Mesenchymal stem cell (in vitro differentiated cells and primary cell): ENCODE data around the gene BRAT1.

Experiments used
- DNase-seq: peaks from one replicate; pipeline ENCODE4 v3.0.0-alpha.2; 2013
- H2AFZ ChIP-seq: one replicate; pipeline ENCODE4 v1.6.1; 2013; ENCODE audit warnings: low read depth, mild to moderate bottlenecking, control low read depth, inconsistent platforms, low read length, moderate library complexity
- H2AK5ac ChIP-seq: 2 replicates; pipeline ENCODE4 v1.6.1; 2013; ENCODE audit warnings: low read length, moderate library complexity, mild to moderate bottlenecking, inconsistent platforms; ENCODE audit not compliant: severe bottlenecking
- H2BK120ac ChIP-seq: one replicate; pipeline ENCODE4 v1.6.1; 2013; ENCODE audit warnings: low read depth, mild to moderate bottlenecking, inconsistent platforms, low read length, moderate library complexity
- H2BK12ac ChIP-seq, 2 experiments: one replicate each; pipeline ENCODE4 v1.6.1; 2013; ENCODE audit warnings: inconsistent platforms in 2 of 2, low read length in 2 of 2, mild to moderate bottlenecking in 2 of 2, moderate library complexity in 2 of 2, control low read depth in 1 of 2
- H2BK15ac ChIP-seq: one replicate; pipeline ENCODE4 v1.6.1; 2013; ENCODE audit warnings: mild to moderate bottlenecking, low read depth, inconsistent platforms; ENCODE audit not compliant: poor library complexity, severe bottlenecking
- H2BK5ac ChIP-seq: 2 replicates; pipeline ENCODE4 v1.6.1; 2013; ENCODE audit warnings: low read depth, mild to moderate bottlenecking, low read length, control low read depth, inconsistent platforms; ENCODE audit not compliant: poor library complexity, severe bottlenecking
- H3K14ac ChIP-seq, 2 experiments: one replicate each; pipeline ENCODE4 v1.6.1; 2013; ENCODE audit warnings: inconsistent platforms in 2 of 2, low read length in 2 of 2, control low read depth in 1 of 2, mild to moderate bottlenecking in 1 of 2, moderate library complexity in 1 of 2
- H3K18ac ChIP-seq, 2 experiments: one replicate each; pipeline ENCODE4 v1.6.1; 2013; ENCODE audit warnings: inconsistent platforms in 2 of 2, low read length in 2 of 2, control low read depth in 1 of 2, low read depth in 1 of 2, mild to moderate bottlenecking in 1 of 2
- H3K23ac ChIP-seq, 2 experiments: one replicate each; pipeline ENCODE4 v1.6.1; 2013; ENCODE audit warnings: inconsistent platforms in 2 of 2, low read length in 2 of 2, mild to moderate bottlenecking in 2 of 2, moderate library complexity in 2 of 2, control low read depth in 1 of 2
- H3K27ac ChIP-seq: 2 replicates; pipeline ENCODE4 v1.5.1; 2013; ENCODE audit warnings: mild to moderate bottlenecking, moderate library complexity, low read length, control low read depth, inconsistent platforms; ENCODE audit not compliant: poor library complexity, severe bottlenecking
- H3K27me3 ChIP-seq, 2 experiments: 2 replicates each; pipeline versions ENCODE4 v1.6.1 to v1.7.0; 2013; ENCODE audit warnings: low read length in 2 of 2, mild to moderate bottlenecking in 2 of 2, moderate library complexity in 2 of 2, control low read depth in 1 of 2, inconsistent platforms in 1 of 2; ENCODE audit not compliant: control insufficient read depth in 1 of 2, insufficient read depth in 1 of 2
- H3K36me3 ChIP-seq, 2 experiments: 2 replicates each; pipeline versions ENCODE4 v1.6.1 to v1.7.0; 2013; ENCODE audit warnings: low read length in 2 of 2, control low read depth in 1 of 2, inconsistent platforms in 1 of 2, low read depth in 1 of 2, mild to moderate bottlenecking in 1 of 2; ENCODE audit not compliant: insufficient read depth in 2 of 2, control insufficient read depth in 1 of 2
- H3K4ac ChIP-seq, 2 experiments: one replicate each; pipeline ENCODE4 v1.6.1; 2013; ENCODE audit warnings: inconsistent platforms in 2 of 2, low read length in 2 of 2, mild to moderate bottlenecking in 2 of 2, moderate library complexity in 2 of 2, control low read depth in 1 of 2, low read depth in 1 of 2
- H3K4me1 ChIP-seq: 2 replicates; pipeline ENCODE4 v1.6.1; 2013; ENCODE audit warnings: low read depth, low read length, control low read depth; ENCODE audit not compliant: control insufficient read depth, insufficient read depth
- H3K4me2 ChIP-seq: 2 replicates; pipeline ENCODE4 v1.6.1; 2013; ENCODE audit warnings: low read length, mild to moderate bottlenecking, inconsistent platforms; ENCODE audit not compliant: poor library complexity, severe bottlenecking
- H3K4me3 ChIP-seq, 2 experiments: 2 replicates each; pipeline versions ENCODE4 v1.5.1 to v1.7.0; 2013; ENCODE audit warnings: low read length in 2 of 2, mild to moderate bottlenecking in 2 of 2, control low read depth in 1 of 2, low read depth in 1 of 2; ENCODE audit not compliant: insufficient read depth in 1 of 2
- H3K79me1 ChIP-seq: replicated peaks from 2 replicates; pipeline ENCODE4 v1.6.1; 2013; ENCODE audit warnings: mild to moderate bottlenecking, control low read depth, low read length, inconsistent platforms; ENCODE audit not compliant: poor library complexity, severe bottlenecking
- H3K9ac ChIP-seq: 2 replicates; pipeline ENCODE4 v1.7.0; 2013; ENCODE audit warnings: mild to moderate bottlenecking, low read length, moderate library complexity
- H3K9me3 ChIP-seq: 2 replicates; pipeline ENCODE4 v1.7.0; 2013; ENCODE audit warnings: mild to moderate bottlenecking, low read length; ENCODE audit not compliant: control insufficient read depth
- H4K8ac ChIP-seq: one replicate; pipeline ENCODE4 v1.6.1; 2013; ENCODE audit warnings: inconsistent platforms, mild to moderate bottlenecking, low read length, moderate library complexity
- H4K91ac ChIP-seq: one replicate; pipeline ENCODE4 v1.6.1; 2013; ENCODE audit warnings: mild to moderate bottlenecking, low read length, inconsistent platforms
- WGBS: methylation state at CpG from one replicate; pipeline ENCODE4 v1.1.7; 2013; ENCODE audit warnings: mixed read lengths; 5-methylcytosine and 5-hydroxymethylcytosine counted together

BRAT1 gene

GRCh38 chr7:2568521-2569223, 13.3 kb upstream of the BRAT1 start:
- H2BK5ac ChIP-seq = no peak overlapping the region
- peak overlapping the region; percentile 33 for H4K8ac ChIP-seq
- no peak overlapping the region for H3K4me3 ChIP-seq
- peaks cover 23 to 32% of the 10 kb centered on the region in 2 experiments for H3K36me3 ChIP-seq
- no peak overlapping the region for H3K18ac ChIP-seq
- peaks cover 22% of the 10 kb centered on the region for H3K4me1 ChIP-seq
- no peak overlapping the region for H3K4me2 ChIP-seq
- H2BK15ac ChIP-seq = no peak overlapping the region
- H2BK12ac ChIP-seq = no peak overlapping the region
- H3K79me1 ChIP-seq = peaks cover 32% of the 10 kb centered on the region
- H3K23ac ChIP-seq = no peak overlapping the region
- no peak overlapping the region for H3K9ac ChIP-seq
- no peak overlapping the region for H2AFZ ChIP-seq
- H3K27me3 ChIP-seq = no peaks in the 10 kb centered on the region
- H4K91ac ChIP-seq = no peak overlapping the region
- no peak overlapping the region for H2BK120ac ChIP-seq
- no peak overlapping the region for H3K14ac ChIP-seq
- H3K9me3 ChIP-seq = no peaks in the 10 kb centered on the region
- DNase-seq = no peak
- H2AK5ac ChIP-seq = peak overlapping the region; percentile 27
- H3K27ac ChIP-seq = no peak overlapping the region
- H3K4ac ChIP-seq = no peak overlapping the region
- 92% methylated on average over 24 of the region's 24 CpGs for WGBS

GRCh38 chr7:2567679-2568278, 12.5 kb upstream of the BRAT1 start:
- Histone ChIP-seq H3K27ac (no peak overlapping the region), H4K91ac (no peak overlapping the region), H3K4me3 (peak overlapping the region in 1 of 2 experiments; percentile 80), H3K18ac (no peak overlapping the region), H3K4me2 (no peak overlapping the region), H3K23ac (no peak overlapping the region), H3K9me3 (no peaks in the 10 kb centered on the region), H4K8ac (no peak overlapping the region), H3K27me3 (no peaks in the 10 kb centered on the region), H3K79me1 (peaks cover 37% of the 10 kb centered on the region), H2AK5ac (no peak overlapping the region), H3K14ac (no peak overlapping the region), H2BK5ac (no peak overlapping the region), H3K4me1 (peaks cover 22% of the 10 kb centered on the region), H2BK12ac (no peak overlapping the region), H2BK15ac (no peak overlapping the region), H3K4ac (no peak overlapping the region), H3K36me3 (peaks cover 25 to 28% of the 10 kb centered on the region in 2 experiments), H3K9ac (peak overlapping the region; percentile 66), H2BK120ac (no peak overlapping the region), H2AFZ (no peak overlapping the region)
- DNase-seq = peak; percentile 31
- 61% methylated on average over 16 of the region's 16 CpGs for WGBS

- H2BK15ac ChIP-seq = no peak overlapping the region
- H3K23ac ChIP-seq = no peak overlapping the region
- H2BK5ac ChIP-seq = no peak overlapping the region
- H3K27ac ChIP-seq = no peak overlapping the region
- peaks cover 37% of the 10 kb centered on the region for H3K79me1 ChIP-seq
- no peak overlapping the region for H4K91ac ChIP-seq
- H2BK120ac ChIP-seq = no peak overlapping the region
- peak overlapping the region; percentile 55 for H3K4me2 ChIP-seq
- H3K4me3 ChIP-seq = peak overlapping the region in 1 of 2 experiments; percentile 80
- no peak overlapping the region for H2BK12ac ChIP-seq
- no peak overlapping the region for H2AK5ac ChIP-seq
- peak overlapping the region; percentile 36 for H4K8ac ChIP-seq
- no peaks in the 10 kb centered on the region for H3K9me3 ChIP-seq
- H3K36me3 ChIP-seq = peaks cover 23 to 25% of the 10 kb centered on the region in 2 experiments
- no peak overlapping the region for H3K14ac ChIP-seq
- H3K27me3 ChIP-seq = no peaks in the 10 kb centered on the region
- DNase-seq = no peak
- 86% methylated on average over 28 of the region's 28 CpGs for WGBS
- peak overlapping the region; percentile 66 for H3K9ac ChIP-seq
- H3K4me1 ChIP-seq = peaks cover 18% of the 10 kb centered on the region
- no peak overlapping the region for H3K18ac ChIP-seq
- no peak overlapping the region for H2AFZ ChIP-seq
- H3K4ac ChIP-seq = no peak overlapping the region
Measured at GRCh38 chr7:2566890-2567678, 11.8 kb upstream of the BRAT1 start.

- H2BK120ac ChIP-seq = no peak overlapping the region
- no peak overlapping the region for H2BK12ac ChIP-seq
- no peak overlapping the region for H3K27ac ChIP-seq
- no peaks in the 10 kb centered on the region for H3K27me3 ChIP-seq
- H2AFZ ChIP-seq = no peak overlapping the region
- H3K14ac ChIP-seq = no peak overlapping the region
- H2AK5ac ChIP-seq = no peak overlapping the region
- peak overlapping the region in 1 of 2 experiments; percentile 80 for H3K4me3 ChIP-seq
- H3K23ac ChIP-seq = no peak overlapping the region
- WGBS = 91% methylated on average over 8 of the region's 8 CpGs
- peaks cover 16 to 25% of the 10 kb centered on the region in 2 experiments for H3K36me3 ChIP-seq
- no peak overlapping the region for H3K18ac ChIP-seq
- H4K8ac ChIP-seq = no peak overlapping the region
- H2BK5ac ChIP-seq = no peak overlapping the region
- peak overlapping the region; percentile 55 for H3K4me2 ChIP-seq
- H3K9ac ChIP-seq = peak overlapping the region; percentile 66
- no peak for DNase-seq
- H4K91ac ChIP-seq = no peak overlapping the region
- peaks cover 37% of the 10 kb centered on the region for H3K79me1 ChIP-seq
- no peak overlapping the region for H3K4ac ChIP-seq
- no peaks in the 10 kb centered on the region for H3K9me3 ChIP-seq
- peaks cover 13% of the 10 kb centered on the region for H3K4me1 ChIP-seq
- no peak overlapping the region for H2BK15ac ChIP-seq
Measured at GRCh38 chr7:2566348-2566889, 11.1 kb upstream of the BRAT1 start.
